ENCODE measurements around the gene DOCK1.
"Not testable (repeated sequence)": the region's sequence is repeated elsewhere in the genome, so short reads cannot be mapped to it uniquely, and the experiment has no call there.

Gene DOCK1

GRCh38 chr10:127307338-127307737 is 402.1 kb downstream of the DOCK1 start:
- DNase-seq: no peak
- H3K9me3 ChIP-seq (ENCODE audit: severe bottlenecking): no peaks in the 10 kb centered on the region
- H3K36me3 ChIP-seq: no peaks in the 10 kb centered on the region
- no peak overlapping the region for H3K4me3 ChIP-seq (ENCODE audit: low read depth, low read length)
- H3K27me3 ChIP-seq (ENCODE audit: insufficient read depth, low read depth, severe bottlenecking): no peaks in the 10 kb centered on the region
- no peak overlapping the region for H3K27ac ChIP-seq
- TF ChIP-seq, protein P1, sequence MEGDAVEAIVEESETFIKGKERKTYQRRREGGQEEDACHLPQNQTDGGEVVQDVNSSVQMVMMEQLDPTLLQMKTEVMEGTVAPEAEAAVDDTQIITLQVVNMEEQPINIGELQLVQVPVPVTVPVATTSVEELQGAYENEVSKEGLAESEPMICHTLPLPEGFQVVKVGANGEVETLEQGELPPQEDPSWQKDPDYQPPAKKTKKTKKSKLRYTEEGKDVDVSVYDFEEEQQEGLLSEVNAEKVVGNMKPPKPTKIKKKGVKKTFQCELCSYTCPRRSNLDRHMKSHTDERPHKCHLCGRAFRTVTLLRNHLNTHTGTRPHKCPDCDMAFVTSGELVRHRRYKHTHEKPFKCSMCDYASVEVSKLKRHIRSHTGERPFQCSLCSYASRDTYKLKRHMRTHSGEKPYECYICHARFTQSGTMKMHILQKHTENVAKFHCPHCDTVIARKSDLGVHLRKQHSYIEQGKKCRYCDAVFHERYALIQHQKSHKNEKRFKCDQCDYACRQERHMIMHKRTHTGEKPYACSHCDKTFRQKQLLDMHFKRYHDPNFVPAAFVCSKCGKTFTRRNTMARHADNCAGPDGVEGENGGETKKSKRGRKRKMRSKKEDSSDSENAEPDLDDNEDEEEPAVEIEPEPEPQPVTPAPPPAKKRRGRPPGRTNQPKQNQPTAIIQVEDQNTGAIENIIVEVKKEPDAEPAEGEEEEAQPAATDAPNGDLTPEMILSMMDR (IDR thresholded peaks at IDR 0.05; ENCODE audit: low read depth, low read length): no peak

- TF ChIP-seq, protein P1 (IDR thresholded peaks at IDR 0.05; ENCODE audit: low read depth, low read length): no peak
- DNase-seq: no peak
- H3K27me3 ChIP-seq (ENCODE audit: insufficient read depth, low read depth, severe bottlenecking): no peaks in the 10 kb centered on the region
- no peaks in the 10 kb centered on the region for H3K36me3 ChIP-seq
- H3K27ac ChIP-seq: no peak overlapping the region
- no peaks in the 10 kb centered on the region for H3K9me3 ChIP-seq (ENCODE audit: severe bottlenecking)
- H3K4me3 ChIP-seq (ENCODE audit: low read depth, low read length): no peak overlapping the region
Measured at GRCh38 chr10:127308031-127308430, 402.8 kb downstream of the DOCK1 start.

DNA sequence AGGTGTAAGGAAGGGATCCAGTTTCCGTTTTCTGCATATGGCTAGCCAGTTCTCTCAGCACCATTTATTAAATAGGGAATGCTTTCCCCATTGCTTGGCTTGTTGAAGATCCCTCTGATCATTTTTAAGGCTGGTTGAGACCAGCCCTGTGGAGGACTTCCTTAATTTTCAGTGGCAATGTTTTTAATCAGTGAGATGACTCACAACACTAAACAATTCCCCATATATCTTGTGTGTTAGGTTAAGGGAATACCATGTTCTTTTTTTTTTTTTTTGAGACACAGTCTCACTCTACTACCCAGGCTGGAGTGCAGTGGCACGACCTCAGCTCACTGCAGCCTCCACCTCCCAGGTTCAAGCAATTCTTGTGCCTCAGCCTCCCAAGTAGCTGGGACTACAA is 404.4 kb downstream of the DOCK1 start:
- not testable (repeated sequence) for H3K27ac ChIP-seq; H3K4me3 ChIP-seq (ENCODE audit: low read depth, low read length); H3K36me3 ChIP-seq; DNase-seq; H3K9me3 ChIP-seq (ENCODE audit: severe bottlenecking); H3K27me3 ChIP-seq (ENCODE audit: insufficient read depth, low read depth, severe bottlenecking)

- H3K27me3 ChIP-seq (ENCODE audit: insufficient read depth, low read depth, severe bottlenecking): no peaks in the 10 kb centered on the region
- no peaks in the 10 kb centered on the region for H3K9me3 ChIP-seq (ENCODE audit: severe bottlenecking)
- no peak for DNase-seq
- no peaks in the 10 kb centered on the region for H3K36me3 ChIP-seq
- no peak overlapping the region for H3K4me3 ChIP-seq (ENCODE audit: low read depth, low read length)
- TF ChIP-seq, protein P1 (IDR thresholded peaks at IDR 0.05; ENCODE audit: low read depth, low read length): no peak
- H3K27ac ChIP-seq: no peak overlapping the region
Measured at GRCh38 chr10:127310430-127310829, 405.2 kb downstream of the DOCK1 start.

- Histone ChIP-seq H3K36me3 (no peaks in the 10 kb centered on the region), H3K27me3 (ENCODE audit: insufficient read depth, low read depth, severe bottlenecking) (no peaks in the 10 kb centered on the region), H3K27ac (no peak overlapping the region), H3K4me3 (ENCODE audit: low read depth, low read length) (no peak overlapping the region), H3K9me3 (ENCODE audit: severe bottlenecking) (no peaks in the 10 kb centered on the region)
- TF ChIP-seq, protein P1 (IDR thresholded peaks at IDR 0.05; ENCODE audit: low read depth, low read length): no peak
- DNase-seq: no peak
Measured at GRCh38 chr10:127310923-127311322, 405.7 kb downstream of the DOCK1 start.

GRCh38 chr10:127313996-127314700 is 408.9 kb downstream of the DOCK1 start:
- TF ChIP-seq, protein P1 (IDR thresholded peaks at IDR 0.05; ENCODE audit: low read depth, low read length): no peak
- Histone ChIP-seq H3K9me3 (ENCODE audit: severe bottlenecking) (no peaks in the 10 kb centered on the region), H3K4me3 (ENCODE audit: low read depth, low read length) (no peak overlapping the region), H3K36me3 (no peaks in the 10 kb centered on the region), H3K27ac (no peak overlapping the region), H3K27me3 (ENCODE audit: insufficient read depth, low read depth, severe bottlenecking) (no peaks in the 10 kb centered on the region)
- no peak for DNase-seq

Measured in WERI-Rb-1 (cell line).